K562 (cell line): ENCODE data around the gene GSTM1. TPM values are rescaled to one million over a fixed set of nuclear protein-coding genes. Genes with fewer than 3 reads are reported as not detected.

Source experiments
- BRCA1 ChIP-seq, 2 experiments: fragments of 450-650 bp in 1 of 2; sonication (generic) in 1 of 2; formaldehyde crosslinking in 1 of 2; IDR thresholded peaks; 2 replicates each; pipeline versions ENCODE4 v1.5.0 to v1.6.1; 2017 to 2020; ENCODE audit warnings: mild to moderate bottlenecking in 1 of 2, missing genetic modification reagents in 1 of 2
- BRF1 ChIP-seq: IDR thresholded peaks from 3 replicates; pipeline ENCODE4 v1.6.1; 2011; ENCODE audit warnings: borderline replicate concordance, mild to moderate bottlenecking; ENCODE audit not compliant: insufficient read length; ENCODE audit errors: extremely low read depth
- CBFA2T3 ChIP-seq: fragments of 450-650 bp; IDR thresholded peaks from 2 replicates; pipeline ENCODE4 v1.6.1; 2017
- CBX3 ChIP-seq, 2 experiments: IDR thresholded peaks; 1 replicate in 1 of 2; 2 replicates in 1 of 2; pipeline ENCODE4 v1.6.1; 2012; ENCODE audit warnings: inconsistent platforms in 2 of 2, low read length in 2 of 2, borderline replicate concordance in 1 of 2, control low read depth in 1 of 2
- DNMT1 ChIP-seq: fragments of 450-650 bp; IDR thresholded peaks from 2 replicates; pipeline ENCODE4 v1.6.1; 2016; ENCODE audit warnings: antibody characterized with exemption, mild to moderate bottlenecking
- FOXM1 ChIP-seq, 2 experiments: fragments of 450-650 bp in 1 of 2; sonication (generic) in 1 of 2; formaldehyde crosslinking in 1 of 2; IDR thresholded peaks; 2 replicates each; pipeline versions ENCODE4 v1.6.1 to v1.9.0; 2017 to 2022; ENCODE audit warnings: low read depth in 2 of 2, mild to moderate bottlenecking in 2 of 2, missing genetic modification reagents in 1 of 2, moderate library complexity in 1 of 2
- GABPB2 ChIP-seq: fragments of 250-450 bp; sonication (Bioruptor Pico); conservative IDR thresholded peaks from 2 replicates; pipeline ENCODE4 v1.5.1; 2021; ENCODE audit warnings: mild to moderate bottlenecking
- GTF2B ChIP-seq: IDR thresholded peaks from 2 replicates; pipeline ENCODE4 v1.6.1; 2011; ENCODE audit not compliant: insufficient read length; ENCODE audit errors: extremely low read depth
- HDAC2 ChIP-seq: fragments of 450-650 bp; IDR thresholded peaks from 2 replicates; pipeline ENCODE4 v1.6.1; 2016; ENCODE audit warnings: mild to moderate bottlenecking
- HDGF ChIP-seq: fragments of 450-650 bp; IDR thresholded peaks from 2 replicates; pipeline ENCODE4 v1.6.1; 2016
- HMG20A ChIP-seq: fragments of 450-650 bp; formaldehyde crosslinking; conservative IDR thresholded peaks from 2 replicates; pipeline ENCODE4 v1.4.0; 2020; ENCODE audit warnings: mild to moderate bottlenecking, mixed read lengths
- IRF2 ChIP-seq: sonication (generic); formaldehyde crosslinking; IDR thresholded peaks from 2 replicates; pipeline ENCODE4 v1.8.1; 2022; ENCODE audit warnings: mild to moderate bottlenecking, missing genetic modification reagents
- MYBL2 ChIP-seq, 2 experiments: fragments of 450-650 bp in 1 of 2; sonication (generic) in 1 of 2; formaldehyde crosslinking in 1 of 2; IDR thresholded peaks; 2 replicates each; pipeline versions ENCODE4 v1.6.1 to v1.8.1; 2017 to 2022; ENCODE audit warnings: borderline replicate concordance in 1 of 2, inconsistent platforms in 1 of 2, low read depth in 1 of 2, mild to moderate bottlenecking in 1 of 2, missing genetic modification reagents in 1 of 2, moderate library complexity in 1 of 2
- PCBP2 ChIP-seq: fragments of 200-400 bp; formaldehyde crosslinking; IDR thresholded peaks from 2 replicates; pipeline ENCODE4 v1.6.1; 2018; ENCODE audit warnings: low read length, low read depth, mild to moderate bottlenecking, moderate library complexity; ENCODE audit not compliant: poor library complexity, severe bottlenecking
- POLR3G ChIP-seq: IDR thresholded peaks from 2 replicates; pipeline ENCODE4 v1.6.1; 2011; ENCODE audit not compliant: insufficient read length, insufficient replicate concordance; ENCODE audit errors: extremely low read depth
- SREBF1 ChIP-seq: fragments of 150-350 bp; IDR thresholded peaks from 2 replicates; pipeline ENCODE4 v1.6.1; 2014; ENCODE audit warnings: antibody characterized with exemption, low read depth, low read length, borderline replicate concordance
- TCFL5 ChIP-seq: fragments of 250-450 bp; sonication (Bioruptor Pico); conservative IDR thresholded peaks from 2 replicates; pipeline ENCODE4 v1.6.1; 2021; ENCODE audit warnings: mild to moderate bottlenecking, moderate library complexity, matching md5 sums
- ZBTB49 ChIP-seq: sonication (generic); formaldehyde crosslinking; IDR thresholded peaks from 2 replicates; pipeline ENCODE4 v1.8.0; 2022; ENCODE audit warnings: missing genetic modification reagents, mild to moderate bottlenecking, borderline replicate concordance
- ZNF589 ChIP-seq: fragments of 200-800 bp; sonication (Bioruptor generic); IDR thresholded peaks from 2 replicates; pipeline ENCODE4 v1.6.1; 2016; ENCODE audit warnings: low read depth, missing genetic modification characterization, missing compliant biosample characterization
- ZNF592 ChIP-seq: fragments of 450-650 bp; IDR thresholded peaks from 2 replicates; pipeline ENCODE4 v1.6.1; 2017; ENCODE audit warnings: antibody characterized with exemption, mild to moderate bottlenecking
- ZNF79 ChIP-seq: fragments of 250-450 bp; sonication (Bioruptor Pico); IDR thresholded peaks from 2 replicates; pipeline ENCODE4 v1.4.0; 2020; ENCODE audit warnings: low read depth, mild to moderate bottlenecking, moderate library complexity
- polyA plus RNA-seq, 8 experiments: library from polyadenylated mRNA; depleted of rRNA in 4 of 8; stranded (reverse) in 5 of 8; unstranded in 3 of 8; fragments of >200 nt; fragmentation: Nextera tagmentation in 2 of 8; fragmentation: Illumina TruSeq in 1 of 8; extraction: Ambion mirVana in 2 of 8; extraction: Trizol in 1 of 8; gene quantifications; 2 replicates each; pipeline versions ENCODE4 v1.2.1 to v1.2.3, GENCODE V29; 2011 to 2014; ENCODE audit warnings: inconsistent platforms in 1 of 8, missing spikeins in 1 of 8
- total RNA-seq, 7 experiments: library from RNA; depleted of rRNA in 6 of 7; stranded (reverse); fragments of >200 nt in 6 of 7; fragmentation: Illumina TruSeq in 2 of 7; extraction: Trizol in 2 of 7; gene quantifications; 2 replicates each; pipeline versions ENCODE4 v1.2.1 to v1.2.3, GENCODE V29; 2011 to 2021; ENCODE audit warnings: low replicate concordance in 1 of 7

The GSTM1 gene
- total and polyA plus RNA-seq, 9 of the 15 experiments (the other 6 are each of a cell fraction or from before 2014, with no cell fraction given): not detected

- TF ChIP-seq BRF1: no peak
- TF ChIP-seq POLR3G: no peak
- no peak for TF ChIP-seq SREBF1
- TF ChIP-seq DNMT1: no peak
- TF ChIP-seq HDAC2: no peak
- no peak for TF ChIP-seq GTF2B
- no peak for TF ChIP-seq TCFL5 (CRISPR knock-in tag)
- no peak for TF ChIP-seq ZBTB49 (CRISPR knock-in tag)
- TF ChIP-seq HDGF: 0 out of 2 replicates have a peak, but pooled peaks have one; percentile 29
- 0 out of 2 replicates have a peak, but pooled peaks have one; percentile 33 for TF ChIP-seq ZNF589 (CRISPR knock-in tag)
- no peak for TF ChIP-seq GABPB2 (CRISPR knock-in tag)
- TF ChIP-seq BRCA1 (IDR thresholded peaks at IDR 0.05): no peak
- TF ChIP-seq BRCA1 (CRISPR knock-in tag; IDR thresholded peaks at IDR 0.05): no peak
- no peak for TF ChIP-seq ZNF79 (CRISPR knock-in tag)
- TF ChIP-seq MYBL2 (IDR thresholded peaks at IDR 0.05; ENCODE audit: low read depth): no peak
- no peak for TF ChIP-seq MYBL2 (CRISPR knock-in tag; IDR thresholded peaks at IDR 0.05; ENCODE audit: borderline replicate concordance)
- no peak for TF ChIP-seq CBX3 (IDR thresholded peaks at IDR 0.05; ENCODE audit: borderline replicate concordance in 1 of 2, low read length in 2 of 2)
- no peak for TF ChIP-seq ZNF592
- TF ChIP-seq HMG20A (CRISPR knock-in tag): no peak
- peak; percentile 51; the same call in 1 of the 2 replicates for TF ChIP-seq CBFA2T3
- no peak for TF ChIP-seq PCBP2
- TF ChIP-seq IRF2 (CRISPR knock-in tag): no peak
- no peak for TF ChIP-seq FOXM1 (IDR thresholded peaks at IDR 0.05; ENCODE audit: low read depth)
- TF ChIP-seq FOXM1 (CRISPR knock-in tag; IDR thresholded peaks at IDR 0.05; ENCODE audit: low read depth): no peak
Observed at GRCh38 chr1:109640285-109640865, 47.2 kb upstream of the GSTM1 start (continued).
